Natural killer cell (primary cell): Measurements from ENCODE around the gene BAG5. TPM values are rescaled to one million over a fixed set of nuclear protein-coding genes. Genes with fewer than 3 reads are reported as not detected.

Source experiments
- ATAC-seq, 3 donors: fragments of 150-1000 bp in 2 of 3; fragments of 200-7000 bp in 1 of 3; cut with Tn5 transposase; 1 replicate in 1 of 3; 2 replicates in 2 of 3; pipeline ENCODE4 v1.10.0; 2021; ENCODE audit warnings: mild to moderate bottlenecking in 2 of 3, moderate library complexity in 2 of 3
- DNase-seq, 2 donors: peaks; one replicate each; pipeline versions ENCODE4 v3.0.0 to v3.0.0-alpha.2; 2013 to 2021; ENCODE audit warnings: mixed read lengths in 1 of 2
- H3K27ac ChIP-seq: one replicate; pipeline ENCODE4 v1.5.1; 2013; ENCODE audit warnings: mild to moderate bottlenecking, low read length
- H3K27me3 ChIP-seq: one replicate; pipeline ENCODE4 v1.6.1; 2013; ENCODE audit warnings: low read length; ENCODE audit not compliant: control insufficient read depth, insufficient read depth
- H3K36me3 ChIP-seq: one replicate; pipeline ENCODE4 v1.6.1; 2013; ENCODE audit warnings: low read length; ENCODE audit not compliant: control insufficient read depth, insufficient read depth
- H3K4me1 ChIP-seq: one replicate; pipeline ENCODE4 v1.6.1; 2013; ENCODE audit warnings: low read length; ENCODE audit not compliant: control insufficient read depth, insufficient read depth
- H3K4me3 ChIP-seq: one replicate; pipeline ENCODE4 v1.5.1; 2013; ENCODE audit warnings: low read length
- H3K9me3 ChIP-seq: one replicate; pipeline ENCODE4 v1.6.1; 2013; ENCODE audit warnings: low read length; ENCODE audit not compliant: control insufficient read depth, insufficient read depth
- H3K27ac Mint-ChIP-seq, 2 donors: one replicate each; pipeline ENCODE4 v1.8.0; 2022; ENCODE audit warnings: mild to moderate bottlenecking in 2 of 2, mixed read lengths in 2 of 2, moderate library complexity in 1 of 2
- H3K27me3 Mint-ChIP-seq, 2 donors: one replicate each; pipeline ENCODE4 v1.8.0; 2022; ENCODE audit warnings: low read depth in 2 of 2, mixed read lengths in 2 of 2
- H3K36me3 Mint-ChIP-seq: one replicate; pipeline ENCODE4 v1.8.0; 2022; ENCODE audit warnings: mixed read lengths
- H3K4me1 Mint-ChIP-seq, 2 donors: one replicate each; pipeline ENCODE4 v1.8.0; 2022; ENCODE audit warnings: mixed read lengths in 2 of 2
- H3K4me3 Mint-ChIP-seq: one replicate; pipeline ENCODE4 v1.8.0; 2022; ENCODE audit warnings: mild to moderate bottlenecking, moderate library complexity, mixed read lengths
- H3K9me3 Mint-ChIP-seq, 2 donors: one replicate each; pipeline ENCODE4 v1.8.0; 2022; ENCODE audit warnings: mixed read lengths in 2 of 2
- WGBS: methylation state at CpG from one replicate; pipeline ENCODE4 v1.1.7; 2013; ENCODE audit warnings: missing lambda C conversion rate; ENCODE audit not compliant: insufficient coverage; 5-methylcytosine and 5-hydroxymethylcytosine counted together
- intact Hi-C: fragments of 100-400 bp; cut with micrococcal nuclease; formaldehyde crosslinking; loops from one replicate; pipeline ENCODE4 v1.14.2; 2022
- total RNA-seq, 4 donors: library from RNA; stranded (reverse); fragments of 120-200 nt in 1 of 4; gene quantifications; one replicate each; pipeline versions ENCODE4 v1.2.3 to v1.2.4, GENCODE V29; 2013 to 2022
- TF ChIP-seq, protein P1 (sequence below): fragments of 200-600 bp; IDR thresholded peaks from one replicate; pipeline ENCODE4 v1.8.0; 2022; ENCODE audit warnings: antibody characterized with exemption

BAG5 gene
- total RNA-seq, 3 donors from 2014 or later (not counting 1 experiment from before 2014, with no cell fraction given): 36.1 to 48.0 (median 47.0) TPM

DNA sequence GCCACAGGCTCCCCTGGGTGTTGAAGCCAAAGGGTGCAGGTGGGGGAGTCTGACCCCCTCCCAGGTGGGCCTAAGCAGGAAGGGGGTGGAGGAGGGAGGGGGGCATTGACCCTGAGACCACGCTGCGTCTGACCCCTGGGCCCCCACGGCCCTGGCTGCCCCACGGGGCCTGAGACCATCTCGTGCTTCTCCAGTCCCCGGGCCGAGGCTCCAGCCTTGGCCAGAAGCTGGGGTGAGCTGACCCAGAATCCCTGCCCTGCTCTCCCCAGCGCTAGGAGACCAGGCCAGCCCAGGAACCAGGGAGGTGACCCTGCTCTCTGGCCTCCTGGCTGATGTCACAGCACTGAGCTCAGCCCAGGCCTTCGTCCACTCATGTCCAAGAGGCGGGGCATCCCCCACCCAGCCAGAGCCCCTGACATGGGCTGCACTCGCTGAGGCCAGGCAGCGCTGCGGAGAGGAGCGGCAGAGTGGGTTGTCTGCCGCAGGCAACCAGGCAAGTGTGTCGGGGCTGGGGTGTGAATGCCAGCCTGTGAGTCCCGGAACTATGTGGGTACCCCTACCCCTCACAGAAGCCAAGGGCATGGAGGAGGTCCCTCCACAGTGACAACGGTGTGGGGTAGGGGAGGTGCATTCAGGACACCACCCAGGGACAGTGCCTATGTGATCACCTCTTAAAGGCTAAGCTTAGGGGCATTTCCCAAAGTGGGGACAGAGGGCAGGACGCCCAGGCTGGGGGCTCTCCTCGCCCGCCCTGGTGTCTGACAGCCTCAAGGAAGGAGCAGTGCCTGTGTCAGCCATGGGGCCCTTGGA, 27.2 kb downstream of the BAG5 start:
- Mint-ChIP-seq H3K27ac (no peak overlapping the region), H3K27me3 (peaks cover 0 to 2% of the 10 kb centered on the region in 2 donors), H3K36me3 (no peaks in the 10 kb centered on the region), H3K4me1 (peaks cover 3 to 21% of the 10 kb centered on the region in 2 donors), H3K4me3 (no peak overlapping the region), H3K9me3 (no peaks in the 10 kb centered on the region)
- Histone ChIP-seq H3K27ac (no peak overlapping the region), H3K4me1 (peaks cover 9% of the 10 kb centered on the region), H3K36me3 (peaks cover 7% of the 10 kb centered on the region), H3K4me3 (no peak overlapping the region), H3K27me3 (no peaks in the 10 kb centered on the region), H3K9me3 (no peaks in the 10 kb centered on the region)
- ATAC-seq: no peak
- intact Hi-C loops: no loop called here
- DNase-seq: no peak
- TF ChIP-seq, protein P1, sequence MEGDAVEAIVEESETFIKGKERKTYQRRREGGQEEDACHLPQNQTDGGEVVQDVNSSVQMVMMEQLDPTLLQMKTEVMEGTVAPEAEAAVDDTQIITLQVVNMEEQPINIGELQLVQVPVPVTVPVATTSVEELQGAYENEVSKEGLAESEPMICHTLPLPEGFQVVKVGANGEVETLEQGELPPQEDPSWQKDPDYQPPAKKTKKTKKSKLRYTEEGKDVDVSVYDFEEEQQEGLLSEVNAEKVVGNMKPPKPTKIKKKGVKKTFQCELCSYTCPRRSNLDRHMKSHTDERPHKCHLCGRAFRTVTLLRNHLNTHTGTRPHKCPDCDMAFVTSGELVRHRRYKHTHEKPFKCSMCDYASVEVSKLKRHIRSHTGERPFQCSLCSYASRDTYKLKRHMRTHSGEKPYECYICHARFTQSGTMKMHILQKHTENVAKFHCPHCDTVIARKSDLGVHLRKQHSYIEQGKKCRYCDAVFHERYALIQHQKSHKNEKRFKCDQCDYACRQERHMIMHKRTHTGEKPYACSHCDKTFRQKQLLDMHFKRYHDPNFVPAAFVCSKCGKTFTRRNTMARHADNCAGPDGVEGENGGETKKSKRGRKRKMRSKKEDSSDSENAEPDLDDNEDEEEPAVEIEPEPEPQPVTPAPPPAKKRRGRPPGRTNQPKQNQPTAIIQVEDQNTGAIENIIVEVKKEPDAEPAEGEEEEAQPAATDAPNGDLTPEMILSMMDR: no peak
- WGBS: 96% methylated on average over 20 of the region's 21 CpGs

DNA sequence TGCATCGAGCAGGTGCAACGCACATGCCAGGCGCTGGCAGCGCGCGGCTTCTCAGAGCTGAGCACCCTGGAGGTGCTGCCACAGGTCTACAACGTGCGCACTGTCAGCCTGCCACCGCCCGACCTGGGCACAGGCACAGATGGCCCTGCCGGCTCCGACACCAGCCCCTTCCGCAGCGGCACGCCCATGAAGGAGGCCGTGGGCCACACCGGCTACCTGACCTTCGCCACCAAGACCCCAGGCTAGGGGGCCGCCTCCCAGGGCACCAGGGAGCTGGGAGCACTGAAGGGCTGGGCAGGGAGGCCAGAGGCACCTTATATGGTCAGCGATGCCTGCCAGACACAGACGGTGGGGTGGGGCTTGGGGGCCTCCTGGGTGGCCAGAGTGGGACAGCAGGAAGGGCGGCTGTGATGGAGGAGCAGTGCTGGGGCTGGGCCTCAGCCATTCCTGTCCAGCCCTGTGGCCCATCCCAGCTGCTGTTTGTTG, 27.8 kb downstream of the BAG5 start:
- Mint-ChIP-seq H3K36me3 (no peaks in the 10 kb centered on the region), H3K27ac (no peak overlapping the region), H3K4me3 (no peak overlapping the region), H3K9me3 (no peaks in the 10 kb centered on the region), H3K27me3 (peaks cover 0 to 2% of the 10 kb centered on the region in 2 donors), H3K4me1 (peaks cover 7 to 27% of the 10 kb centered on the region in 2 donors)
- no peaks in the 10 kb centered on the region for H3K9me3 ChIP-seq
- WGBS: 94% methylated on average over 22 of the region's 22 CpGs
- intact Hi-C loops: no loop called here
- H3K27me3 ChIP-seq: no peaks in the 10 kb centered on the region
- no peak overlapping the region for H3K27ac ChIP-seq
- no peak overlapping the region for H3K4me3 ChIP-seq
- H3K36me3 ChIP-seq: peaks cover 7% of the 10 kb centered on the region
- TF ChIP-seq, protein P1: no peak
- no peak for ATAC-seq
- no peak for DNase-seq
- H3K4me1 ChIP-seq: peaks cover 16% of the 10 kb centered on the region

DNA sequence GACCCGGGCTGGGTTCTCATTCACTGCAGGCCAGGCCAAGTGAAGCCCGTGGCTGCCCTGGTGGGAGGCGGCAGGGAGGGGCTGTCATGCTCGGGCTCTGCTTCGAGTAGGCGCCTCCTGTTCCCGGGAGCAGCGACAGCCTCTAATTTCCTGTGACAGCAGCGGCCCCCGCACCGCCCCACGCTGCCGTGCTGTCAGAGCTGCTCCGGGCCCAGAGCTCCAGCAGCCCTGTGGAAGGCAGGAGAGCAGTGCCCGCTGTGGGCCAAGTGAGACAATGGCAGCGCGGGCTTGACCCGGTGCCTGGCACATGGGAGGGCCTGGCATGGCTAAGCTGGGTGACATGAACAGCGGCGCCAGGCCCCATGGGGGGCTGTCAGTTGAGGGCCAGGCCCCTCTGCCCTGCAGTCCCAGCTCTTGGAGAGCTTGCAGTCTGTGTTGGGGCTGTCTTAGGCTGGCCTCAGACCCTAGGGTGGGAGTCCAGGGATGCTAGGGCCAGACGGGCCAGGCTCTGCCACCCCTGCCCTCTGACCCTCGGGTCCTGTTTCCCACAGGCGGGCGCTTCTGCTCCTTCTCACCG, 28.4 kb downstream of the BAG5 start:
- H3K27ac ChIP-seq: no peak overlapping the region
- peaks cover 11 to 27% of the 10 kb centered on the region in 2 donors for H3K4me1 Mint-ChIP-seq
- TF ChIP-seq, protein P1: no peak
- peaks cover 20% of the 10 kb centered on the region for H3K4me1 ChIP-seq
- 94% methylated on average over 25 of the region's 25 CpGs for WGBS
- no peak overlapping the region for H3K27ac Mint-ChIP-seq
- no peak for DNase-seq
- peaks cover 7% of the 10 kb centered on the region for H3K36me3 ChIP-seq
- no peaks in the 10 kb centered on the region for H3K27me3 Mint-ChIP-seq
- no peaks in the 10 kb centered on the region for H3K9me3 ChIP-seq
- no peaks in the 10 kb centered on the region for H3K36me3 Mint-ChIP-seq
- no peak overlapping the region for H3K4me3 ChIP-seq
- ATAC-seq: no peak
- no peaks in the 10 kb centered on the region for H3K9me3 Mint-ChIP-seq
- intact Hi-C loops: no loop called here
- H3K27me3 ChIP-seq: no peaks in the 10 kb centered on the region
- no peak overlapping the region for H3K4me3 Mint-ChIP-seq
